OCI-LY3 (cell line): ENCODE measurements around the gene FUT8.

Experiments used
- H2AFZ ChIP-seq: fragments of 200-600, 300-600 bp; shearing (Covaris generic); 2 replicates; pipeline ENCODE4 v1.6.0; 2014; ENCODE audit warnings: antibody characterized with exemption, low read depth, low read length
- H3K27ac ChIP-seq: fragments of 200-600, 300-600 bp; sonication (generic); 2 replicates; pipeline ENCODE4 v1.5.1; 2014; ENCODE audit warnings: mild to moderate bottlenecking, low read length, moderate library complexity, mixed read lengths
- H3K27me3 ChIP-seq: fragments of 200-600, 300-600 bp; sonication (generic); 2 replicates; pipeline ENCODE4 v1.6.1; 2014; ENCODE audit warnings: low read depth, low read length, mixed read lengths
- H3K36me3 ChIP-seq: fragments of 200-600, 300-600 bp; sonication (generic); replicated peaks from 2 replicates; pipeline ENCODE3; 2014; ENCODE audit warnings: low read depth, low read length, mixed read lengths
- H3K4me1 ChIP-seq: fragments of 300-600, 200-600 bp; sonication (generic); 2 replicates; pipeline ENCODE4 v1.6.1; 2014; ENCODE audit warnings: low read length, mixed read lengths
- H3K4me2 ChIP-seq: fragments of 200-600, 300-600 bp; sonication (generic); 2 replicates; pipeline ENCODE4 v1.6.1; 2014; ENCODE audit warnings: low read length, mixed read lengths
- H3K4me3 ChIP-seq: fragments of 300-600, 200-600 bp; sonication (generic); 2 replicates; pipeline ENCODE4 v1.5.1; 2014; ENCODE audit warnings: antibody characterized with exemption, mild to moderate bottlenecking, low read length, moderate library complexity
- H3K79me2 ChIP-seq: fragments of 300-600, 200-600 bp; shearing (Covaris generic); 2 replicates; pipeline ENCODE4 v1.6.1; 2014; ENCODE audit warnings: mild to moderate bottlenecking, low read length, mixed read lengths
- H3K9ac ChIP-seq: fragments of 300-600, 200-600 bp; shearing (Covaris generic); 2 replicates; pipeline ENCODE4 v1.6.0; 2014; ENCODE audit warnings: mild to moderate bottlenecking, low read length, moderate library complexity
- H3K9me3 ChIP-seq: fragments of 200-600, 300-600 bp; shearing (Covaris generic); 2 replicates; pipeline ENCODE4 v1.6.1; 2014; ENCODE audit warnings: low read length, mixed read lengths; ENCODE audit not compliant: insufficient read depth
- H4K20me1 ChIP-seq: fragments of 200-600, 300-600 bp; sonication (generic); 2 replicates; pipeline ENCODE4 v1.6.1; 2016; ENCODE audit warnings: low read length, mixed read lengths; ENCODE audit not compliant: insufficient read depth
- EZH2phosphoT487 ChIP-seq: fragments of 200-600 bp; shearing (Covaris generic); IDR thresholded peaks from 2 replicates; pipeline ENCODE4 v1.6.1; 2018; ENCODE audit warnings: antibody characterized with exemption, mixed run types, low read depth
- TF ChIP-seq, protein P1 (sequence below): fragments of 200-600, 300-600 bp; sonication (generic); IDR thresholded peaks from 2 replicates; pipeline ENCODE4 v1.5.1; 2014; ENCODE audit warnings: antibody characterized with exemption, low read length, low read depth

FUT8 gene

GRCh38 chr14:65581378-65581777, 168.8 kb downstream of the FUT8 start:
- Histone ChIP-seq H3K9me3 (no peaks in the 10 kb centered on the region), H4K20me1 (no peaks in the 10 kb centered on the region), H3K79me2 (no peaks in the 10 kb centered on the region), H2AFZ (no peak overlapping the region), H3K36me3 (no peaks in the 10 kb centered on the region), H3K4me3 (no peak overlapping the region), H3K27me3 (no peaks in the 10 kb centered on the region), H3K9ac (no peak overlapping the region), H3K4me2 (no peak overlapping the region), H3K4me1 (no peaks in the 10 kb centered on the region), H3K27ac (no peak overlapping the region)
- TF ChIP-seq EZH2phosphoT487, result no peak
- TF ChIP-seq, protein P1, sequence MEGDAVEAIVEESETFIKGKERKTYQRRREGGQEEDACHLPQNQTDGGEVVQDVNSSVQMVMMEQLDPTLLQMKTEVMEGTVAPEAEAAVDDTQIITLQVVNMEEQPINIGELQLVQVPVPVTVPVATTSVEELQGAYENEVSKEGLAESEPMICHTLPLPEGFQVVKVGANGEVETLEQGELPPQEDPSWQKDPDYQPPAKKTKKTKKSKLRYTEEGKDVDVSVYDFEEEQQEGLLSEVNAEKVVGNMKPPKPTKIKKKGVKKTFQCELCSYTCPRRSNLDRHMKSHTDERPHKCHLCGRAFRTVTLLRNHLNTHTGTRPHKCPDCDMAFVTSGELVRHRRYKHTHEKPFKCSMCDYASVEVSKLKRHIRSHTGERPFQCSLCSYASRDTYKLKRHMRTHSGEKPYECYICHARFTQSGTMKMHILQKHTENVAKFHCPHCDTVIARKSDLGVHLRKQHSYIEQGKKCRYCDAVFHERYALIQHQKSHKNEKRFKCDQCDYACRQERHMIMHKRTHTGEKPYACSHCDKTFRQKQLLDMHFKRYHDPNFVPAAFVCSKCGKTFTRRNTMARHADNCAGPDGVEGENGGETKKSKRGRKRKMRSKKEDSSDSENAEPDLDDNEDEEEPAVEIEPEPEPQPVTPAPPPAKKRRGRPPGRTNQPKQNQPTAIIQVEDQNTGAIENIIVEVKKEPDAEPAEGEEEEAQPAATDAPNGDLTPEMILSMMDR, result no peak

- Histone ChIP-seq H4K20me1 (no peaks in the 10 kb centered on the region), H3K27me3 (no peaks in the 10 kb centered on the region), H3K4me2 (no peak overlapping the region), H3K4me3 (no peak overlapping the region), H3K4me1 (no peaks in the 10 kb centered on the region), H3K9ac (no peak overlapping the region), H3K79me2 (no peaks in the 10 kb centered on the region), H3K9me3 (no peaks in the 10 kb centered on the region), H3K27ac (no peak overlapping the region), H3K36me3 (no peaks in the 10 kb centered on the region), H2AFZ (no peak overlapping the region)
- TF ChIP-seq, protein P1, result no peak
- no peak for TF ChIP-seq EZH2phosphoT487
Measured at GRCh38 chr14:65581799-65582198, 169.3 kb downstream of the FUT8 start.

DNA sequence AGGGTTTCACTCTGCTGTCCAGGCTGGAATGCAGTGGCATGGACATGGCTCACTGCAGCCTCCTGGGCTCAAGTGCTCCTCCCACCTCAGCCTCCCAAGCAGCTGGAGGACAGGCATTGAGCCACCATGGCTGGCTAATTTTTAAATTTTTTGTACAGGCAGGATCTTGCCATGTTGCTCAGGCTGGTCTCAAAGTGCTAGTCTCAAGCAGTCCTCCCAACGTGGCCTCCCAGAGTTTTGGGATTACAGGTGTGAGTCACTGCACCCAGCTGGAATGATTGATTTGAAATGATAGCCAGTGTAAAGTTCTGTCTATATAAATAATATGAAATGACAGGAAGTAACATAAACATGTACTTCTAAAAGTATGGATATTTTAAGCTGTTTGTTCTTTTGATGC, 172.7 kb downstream of the FUT8 start:
- Histone ChIP-seq H3K27me3 (no peaks in the 10 kb centered on the region), H4K20me1 (no peaks in the 10 kb centered on the region), H3K4me3 (no peak overlapping the region), H3K4me1 (no peaks in the 10 kb centered on the region), H3K9ac (no peak overlapping the region), H3K79me2 (no peaks in the 10 kb centered on the region), H3K4me2 (no peak overlapping the region), H3K9me3 (no peaks in the 10 kb centered on the region), H3K27ac (no peak overlapping the region), H2AFZ (no peak overlapping the region), H3K36me3 (no peaks in the 10 kb centered on the region)
- TF ChIP-seq EZH2phosphoT487, result no peak
- TF ChIP-seq, protein P1, result no peak

GRCh38 chr14:65588426-65589140, 176.1 kb downstream of the FUT8 start:
- TF ChIP-seq, protein P1, result no peak
- no peak for TF ChIP-seq EZH2phosphoT487
- Histone ChIP-seq H3K79me2 (no peaks in the 10 kb centered on the region), H3K4me2 (no peak overlapping the region)

More at GRCh38 chr14:65588426-65589140, 176.1 kb downstream of the FUT8 start:
- Histone ChIP-seq H3K4me1 (no peaks in the 10 kb centered on the region), H2AFZ (no peak overlapping the region), H3K9me3 (no peaks in the 10 kb centered on the region), H3K27me3 (no peaks in the 10 kb centered on the region), H3K4me3 (no peak overlapping the region), H4K20me1 (no peaks in the 10 kb centered on the region), H3K27ac (no peak overlapping the region), H3K36me3 (no peaks in the 10 kb centered on the region), H3K9ac (no peak overlapping the region)
